BJ (cell line): Measurements from ENCODE around the gene SINHCAF. TPM values are rescaled to one million over a fixed set of nuclear protein-coding genes. Genes with fewer than 3 reads are reported as not detected.

Source experiments
- CTCF ChIA-PET: fragments of 350-600 bp; formaldehyde crosslinking; extraction: SDS; loops from one replicate; lab custom pipeline; 2021; ENCODE audit warnings: antibody characterized with exemption, inconsistent platforms; lab: Yijun Ruan, JAX
- POLR2A ChIA-PET: fragments of 300-600 bp; sonication (Branson Sonifier 250); formaldehyde crosslinking; extraction: SDS; loops from one replicate; lab custom pipeline; 2021; ENCODE audit warnings: antibody characterized with exemption; lab: Charles Lee
- DNase-seq: peaks from one replicate; pipeline ENCODE4 v3.0.0-alpha.2; 2011; ENCODE audit warnings: low read depth
- H3K27me3 ChIP-seq: 2 replicates; pipeline ENCODE4 v1.6.0; 2011; ENCODE audit warnings: low read length; ENCODE audit not compliant: control insufficient read depth, insufficient read depth
- H3K36me3 ChIP-seq: 2 replicates; pipeline ENCODE4 v1.5.1; 2011; ENCODE audit warnings: low read length; ENCODE audit not compliant: control insufficient read depth, insufficient read depth
- H3K4me3 ChIP-seq: 2 replicates; pipeline ENCODE4 v1.5.1; 2011; ENCODE audit warnings: low read depth, mild to moderate bottlenecking, control low read depth, low read length
- CTCF ChIP-seq: IDR thresholded peaks from 2 replicates; pipeline ENCODE4 v1.5.1; 2011; ENCODE audit warnings: low read depth, mild to moderate bottlenecking, control low read depth, inconsistent platforms, low read length, moderate library complexity; ENCODE audit not compliant: insufficient read depth
- polyA plus RNA-seq: library from polyadenylated mRNA; depleted of rRNA; stranded (reverse); fragments of >200 nt; gene quantifications from 2 replicates; pipeline ENCODE4 v1.2.3, GENCODE V29; 2011
- small RNA-seq: library from RNA; depleted of rRNA; stranded (forward); fragments of <200 nt; gene quantifications from one replicate; pipeline ENCODE3, GENCODE V24; 2012; ENCODE audit warnings: low replicate concordance, low read depth; ENCODE audit not compliant: insufficient read length

Gene SINHCAF
- polyA plus RNA-seq, 1 experiment = 6.6 TPM

DNA sequence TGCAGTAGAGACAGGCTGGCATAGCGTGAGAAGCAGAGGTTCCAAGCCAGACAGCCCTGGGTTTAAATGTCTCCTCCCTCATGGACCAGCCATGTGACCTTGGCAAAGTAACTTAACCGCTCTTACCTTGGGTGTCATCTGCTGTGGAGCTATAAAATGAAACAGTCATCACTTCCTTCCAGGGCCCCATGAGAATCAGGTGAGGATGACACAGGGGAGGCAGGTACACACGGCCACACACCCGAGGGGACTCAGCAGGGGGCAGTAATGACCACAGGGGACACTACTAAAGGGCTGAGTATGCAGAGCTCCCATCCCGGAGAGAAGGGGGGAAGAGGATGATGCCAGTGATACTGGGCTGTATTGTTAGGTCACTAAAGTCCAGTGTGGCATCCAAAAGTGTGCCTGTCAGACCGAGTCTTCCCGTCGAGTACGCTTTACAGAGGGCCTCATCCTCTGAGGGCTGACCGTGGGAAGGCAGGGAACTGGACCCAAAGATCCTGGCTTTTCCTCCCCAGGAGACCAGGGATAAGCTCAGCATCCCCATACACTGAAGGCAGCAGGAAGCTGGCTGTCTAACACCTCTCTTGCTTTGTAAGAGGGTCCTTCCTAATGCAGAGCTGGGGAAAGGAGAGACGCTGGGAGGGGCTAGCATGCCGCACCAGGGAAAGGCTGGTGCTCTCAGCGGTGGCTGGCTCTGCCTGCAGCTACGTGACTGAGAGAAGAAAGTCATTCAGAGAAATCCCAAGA is 94.2 kb downstream of the SINHCAF start:
- no peak overlapping the region for H3K4me3 ChIP-seq
- CTCF ChIA-PET = interaction anchor here (1.4 kb wide), 2 partner anchors 20 to 40 kb away, joined by 3 to 5 read pairs; no protein-coding TSS in a partner anchor
- no peak for DNase-seq
- TF ChIP-seq CTCF = no peak
- no peaks in the 10 kb centered on the region for H3K36me3 ChIP-seq
- POLR2A ChIA-PET = no interaction called here
- peaks cover 14% of the 10 kb centered on the region for H3K27me3 ChIP-seq

Small RNAs within 50 kb of the gene (small RNA-seq; reads per million reads assigned to genes)
- gene AC024940.4 = not detected
- not detected for gene AC024940.5
- gene MREGP1 = not detected
- gene RF00026 = not detected
